Ectodermal cell (in vitro differentiated cells): ENCODE data around the gene LBH.

ENCODE experiments used
- H3K27ac ChIP-seq: 2 replicates; pipeline ENCODE4 v1.7.0; 2013; ENCODE audit warnings: mild to moderate bottlenecking, low read depth, low read length; ENCODE audit not compliant: insufficient read depth, poor library complexity, severe bottlenecking
- H3K27me3 ChIP-seq: 2 replicates; pipeline ENCODE4 v1.7.0; 2013; ENCODE audit warnings: mild to moderate bottlenecking, low read length; ENCODE audit not compliant: insufficient read depth, control insufficient read depth, poor library complexity, severe bottlenecking
- H3K36me3 ChIP-seq: one replicate; pipeline ENCODE4 v1.7.0; 2013; ENCODE audit warnings: low read length; ENCODE audit not compliant: control insufficient read depth, insufficient read depth
- H3K4me1 ChIP-seq: one replicate; pipeline ENCODE4 v1.7.0; 2013; ENCODE audit warnings: low read length; ENCODE audit not compliant: control insufficient read depth, insufficient read depth
- H3K4me3 ChIP-seq: 2 replicates; pipeline ENCODE4 v1.7.0; 2013; ENCODE audit warnings: low read depth, low read length, control low read depth; ENCODE audit not compliant: insufficient read depth
- H3K9me3 ChIP-seq: 2 replicates; pipeline ENCODE4 v1.7.0; 2013; ENCODE audit warnings: mild to moderate bottlenecking, low read length, moderate library complexity; ENCODE audit not compliant: control insufficient read depth
- WGBS, 2 experiments: methylation state at CpG; one replicate each; pipeline ENCODE4 v1.1.7; 2013; ENCODE audit warnings: missing lambda C conversion rate in 2 of 2; 5-methylcytosine and 5-hydroxymethylcytosine counted together

Gene LBH

GRCh38 chr2:30272286-30272685 lies 41.0 kb downstream of the LBH start:
- Histone ChIP-seq H3K36me3 (no peaks in the 10 kb centered on the region), H3K27ac (no peak overlapping the region), H3K9me3 (no peaks in the 10 kb centered on the region), H3K27me3 (no peaks in the 10 kb centered on the region), H3K4me3 (no peak overlapping the region), H3K4me1 (no peaks in the 10 kb centered on the region)
- 97 to 99% methylated on average over 8 of the region's 8 CpGs for WGBS, 2 experiments

GRCh38 chr2:30272761-30273573 lies 41.6 kb downstream of the LBH start:
- no peaks in the 10 kb centered on the region for H3K9me3 ChIP-seq
- H3K27me3 ChIP-seq: no peaks in the 10 kb centered on the region
- H3K4me1 ChIP-seq: no peaks in the 10 kb centered on the region
- 90 to 93% methylated on average over 5 of the region's 5 CpGs for WGBS, 2 experiments
- H3K27ac ChIP-seq: no peak overlapping the region
- no peak overlapping the region for H3K4me3 ChIP-seq
- no peaks in the 10 kb centered on the region for H3K36me3 ChIP-seq

- no peak overlapping the region for H3K27ac ChIP-seq
- no peaks in the 10 kb centered on the region for H3K4me1 ChIP-seq
- H3K4me3 ChIP-seq: no peak overlapping the region
- 88 to 97% methylated on average over 3 of the region's 3 CpGs for WGBS, 2 experiments
- no peaks in the 10 kb centered on the region for H3K9me3 ChIP-seq
- no peaks in the 10 kb centered on the region for H3K27me3 ChIP-seq
- H3K36me3 ChIP-seq: no peaks in the 10 kb centered on the region
Observed at GRCh38 chr2:30273574-30273929, 42.2 kb downstream of the LBH start.

DNA sequence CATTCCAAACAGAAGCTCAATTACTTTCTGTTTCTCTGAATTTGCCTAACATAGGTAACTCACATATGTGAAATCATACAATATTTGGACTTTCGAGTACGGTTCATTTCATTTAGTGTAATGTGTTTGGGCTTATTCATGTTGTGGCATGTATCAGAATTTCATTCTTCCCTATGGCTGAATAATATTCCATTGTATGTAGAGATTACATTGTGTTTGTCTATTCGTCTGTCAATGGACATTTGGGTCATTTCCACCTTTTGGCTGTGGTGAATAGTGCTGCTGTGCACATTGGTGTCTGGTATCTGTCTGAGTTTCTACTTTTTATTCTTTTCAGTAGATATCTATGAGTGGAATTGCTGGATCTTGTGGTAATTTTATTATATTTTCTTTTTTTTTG lies 43.9 kb downstream of the LBH start:
- H3K36me3 ChIP-seq: no peaks in the 10 kb centered on the region

DNA sequence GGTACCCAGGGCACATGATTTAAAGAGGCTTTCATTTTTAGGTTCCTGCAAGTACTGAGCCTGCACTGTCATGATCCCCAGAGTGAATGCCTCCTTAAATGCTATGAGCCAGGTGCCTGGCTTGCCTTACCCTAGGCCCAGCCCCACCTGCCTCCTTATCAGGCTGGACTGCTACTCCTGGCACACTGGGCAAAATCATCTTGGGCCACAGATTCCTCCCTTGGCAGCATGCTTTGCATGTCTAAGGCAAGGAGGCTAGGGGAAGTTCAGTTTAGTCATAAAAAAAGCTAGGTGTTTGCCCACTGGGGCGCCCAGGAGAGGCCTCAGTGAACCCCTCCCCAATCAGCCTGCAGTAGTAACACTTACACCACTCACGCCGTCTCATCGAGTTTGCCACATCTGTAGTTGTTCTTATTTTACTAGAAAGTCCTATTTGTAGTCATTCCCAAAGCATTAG lies 45.1 kb downstream of the LBH start:
- Histone ChIP-seq H3K36me3 (no peaks in the 10 kb centered on the region), H3K9me3 (no peaks in the 10 kb centered on the region), H3K4me3 (no peak overlapping the region), H3K27ac (no peak overlapping the region), H3K27me3 (no peaks in the 10 kb centered on the region), H3K4me1 (no peaks in the 10 kb centered on the region)
- WGBS, 2 experiments: 79 to 85% methylated on average over 4 of the region's 4 CpGs

More for the DNA sequence above, 43.9 kb downstream of the LBH start:
- Histone ChIP-seq H3K27ac (no peak overlapping the region), H3K4me1 (no peaks in the 10 kb centered on the region), H3K9me3 (no peaks in the 10 kb centered on the region), H3K27me3 (no peaks in the 10 kb centered on the region), H3K4me3 (no peak overlapping the region)
- 93% methylated on average over 3 of the region's 3 CpGs for WGBS, 2 experiments

- 78 to 80% methylated on average over 3 of the region's 3 CpGs for WGBS, 2 experiments
- Histone ChIP-seq H3K4me3 (no peak overlapping the region), H3K4me1 (no peaks in the 10 kb centered on the region), H3K27me3 (no peaks in the 10 kb centered on the region), H3K27ac (no peak overlapping the region), H3K36me3 (no peaks in the 10 kb centered on the region), H3K9me3 (no peaks in the 10 kb centered on the region)
Observed at GRCh38 chr2:30277582-30277981, 46.2 kb downstream of the LBH start.

- H3K27me3 ChIP-seq: no peaks in the 10 kb centered on the region
- 84 to 87% methylated on average over 1 of the region's 1 CpG for WGBS, 2 experiments
- H3K9me3 ChIP-seq: no peaks in the 10 kb centered on the region
- H3K36me3 ChIP-seq: no peaks in the 10 kb centered on the region
- no peak overlapping the region for H3K4me3 ChIP-seq
- H3K27ac ChIP-seq: no peak overlapping the region
- no peaks in the 10 kb centered on the region for H3K4me1 ChIP-seq
Observed at GRCh38 chr2:30278419-30278818, 47.1 kb downstream of the LBH start.

GRCh38 chr2:30280596-30281434 lies 49.5 kb downstream of the LBH start:
- 87 to 88% methylated on average over 8 of the region's 8 CpGs for WGBS, 2 experiments
- Histone ChIP-seq H3K27ac (no peak overlapping the region), H3K4me1 (no peaks in the 10 kb centered on the region), H3K36me3 (no peaks in the 10 kb centered on the region), H3K27me3 (no peaks in the 10 kb centered on the region), H3K4me3 (no peak overlapping the region), H3K9me3 (no peaks in the 10 kb centered on the region)

- H3K4me1 ChIP-seq: no peaks in the 10 kb centered on the region
- H3K9me3 ChIP-seq: no peaks in the 10 kb centered on the region
- no peaks in the 10 kb centered on the region for H3K27me3 ChIP-seq
- 94 to 95% methylated on average over 6 of the region's 6 CpGs for WGBS, 2 experiments
- H3K4me3 ChIP-seq: no peak overlapping the region
- no peak overlapping the region for H3K27ac ChIP-seq
- H3K36me3 ChIP-seq: no peaks in the 10 kb centered on the region
Observed at GRCh38 chr2:30282081-30282480, 50.7 kb downstream of the LBH start.

DNA sequence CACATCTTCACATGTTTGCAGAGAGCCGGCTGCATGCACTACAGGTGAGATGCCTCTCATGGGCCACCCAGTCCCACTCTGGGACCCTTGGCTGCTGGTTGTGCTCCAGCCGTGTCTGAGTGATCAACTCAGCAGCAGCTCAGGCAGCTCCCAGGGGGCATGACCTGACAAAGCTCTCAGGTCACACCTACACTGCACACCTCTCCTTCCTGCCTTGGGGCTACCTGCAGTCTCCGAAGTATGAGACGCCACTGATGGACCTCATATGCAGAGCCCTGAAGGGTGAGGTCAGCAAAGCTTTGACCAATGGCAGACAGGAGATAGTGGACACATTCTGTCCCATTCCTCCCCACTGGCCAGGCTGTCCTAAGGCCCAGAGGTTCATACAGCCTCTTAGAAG lies 51.4 kb downstream of the LBH start:
- no peak overlapping the region for H3K4me3 ChIP-seq
- H3K27ac ChIP-seq: no peak overlapping the region
- no peaks in the 10 kb centered on the region for H3K4me1 ChIP-seq
- H3K27me3 ChIP-seq: no peaks in the 10 kb centered on the region
- H3K36me3 ChIP-seq: no peaks in the 10 kb centered on the region
- 94 to 97% methylated on average over 4 of the region's 4 CpGs for WGBS, 2 experiments
- H3K9me3 ChIP-seq: no peaks in the 10 kb centered on the region
